ENCODE results near the gene PTPRK. TPM values are rescaled to one million over a fixed set of nuclear protein-coding genes. Genes with fewer than 3 reads are reported as not detected.

Gene PTPRK
- total RNA-seq, 2 experiments from 2014 or later, result 1.7 to 2.5 TPM

DNA sequence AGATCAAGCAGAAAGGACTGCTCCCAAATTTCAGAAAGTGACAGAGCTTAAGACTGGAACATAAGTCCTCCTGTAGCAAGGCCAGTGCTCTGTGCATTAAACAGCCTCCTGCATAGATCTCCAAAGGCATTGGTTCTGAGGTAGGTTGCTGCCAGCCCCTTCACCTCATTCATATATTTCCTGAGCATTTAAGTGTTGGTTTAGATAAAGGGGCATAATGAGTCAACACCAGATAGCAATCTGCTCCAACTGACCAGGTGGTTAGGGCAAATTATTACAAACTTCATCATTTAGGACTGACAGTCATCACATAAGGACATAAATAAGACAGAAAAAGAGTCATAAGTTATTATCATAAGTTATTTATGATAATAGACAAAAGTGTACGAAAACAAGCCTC, 10.7 kb downstream of the PTPRK start:
- ChIA-PET CTCF (no interaction called here), POLR2A (no interaction called here)
- no peaks in the 10 kb centered on the region for H3K36me3 Mint-ChIP-seq (ENCODE audit: low read depth)
- H3K4me3 Mint-ChIP-seq, result no peak overlapping the region
- no peak for DNase-seq
- H3K27me3 Mint-ChIP-seq, result no peaks in the 10 kb centered on the region
- no peaks in the 10 kb centered on the region for H3K4me1 Mint-ChIP-seq
- no peak overlapping the region for H3K27ac Mint-ChIP-seq
- no peaks in the 10 kb centered on the region for H3K9me3 Mint-ChIP-seq

GRCh38 chr6:128508588-128509296, 11.7 kb downstream of the PTPRK start:
- Mint-ChIP-seq H3K4me1 (no peaks in the 10 kb centered on the region), H3K36me3 (ENCODE audit: low read depth) (no peaks in the 10 kb centered on the region), H3K27me3 (no peaks in the 10 kb centered on the region), H3K9me3 (no peaks in the 10 kb centered on the region), H3K4me3 (no peak overlapping the region), H3K27ac (no peak overlapping the region)
- ChIA-PET POLR2A (no interaction called here), CTCF (no interaction called here)
- no peak for DNase-seq

DNA sequence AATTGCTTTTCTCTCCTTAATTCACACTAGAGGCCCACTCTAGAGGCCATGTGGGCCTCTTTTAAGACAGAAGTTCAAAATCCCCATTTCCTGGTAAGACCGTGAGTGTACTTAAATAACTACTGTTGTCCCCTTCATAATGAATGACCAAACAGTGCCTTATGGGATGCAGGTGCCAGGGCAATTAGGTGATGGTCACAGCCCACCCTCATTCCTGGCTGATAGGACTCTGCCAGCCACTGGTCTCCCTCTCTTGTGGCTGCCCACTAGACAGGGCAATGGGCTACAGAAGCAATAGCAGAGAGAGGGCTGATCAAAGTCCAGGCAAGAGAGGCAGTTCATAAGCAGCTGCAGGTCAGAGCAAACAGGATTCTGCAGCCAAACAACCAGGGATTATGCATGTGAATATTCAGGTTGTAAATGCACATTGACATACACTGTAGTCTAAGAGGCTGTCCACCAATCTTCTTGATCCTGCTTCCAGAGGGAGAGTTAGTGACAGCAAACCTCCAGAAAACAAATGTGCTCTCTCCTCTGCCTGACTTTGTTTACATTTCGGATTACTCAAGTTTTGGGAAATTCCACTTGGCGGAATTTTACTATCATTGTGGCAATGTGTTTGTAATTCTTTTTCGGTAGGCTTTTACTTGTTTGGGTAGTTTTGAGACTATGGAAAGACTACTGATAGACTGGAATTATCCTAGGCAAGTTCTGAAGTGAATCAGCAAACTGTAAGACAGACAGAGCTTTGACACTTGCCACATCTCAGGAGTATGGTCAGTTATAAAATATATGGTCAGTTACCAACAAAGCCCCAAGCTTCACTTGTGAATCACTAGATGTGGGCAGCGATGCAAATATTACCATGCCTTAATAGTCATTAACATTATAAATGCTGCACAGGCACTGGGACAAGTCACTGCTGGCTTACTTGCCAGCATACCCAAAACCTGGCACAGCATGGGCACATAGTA, 12.8 kb downstream of the PTPRK start:
- Mint-ChIP-seq H3K4me3 (no peak overlapping the region), H3K4me1 (no peaks in the 10 kb centered on the region), H3K27ac (no peak overlapping the region), H3K27me3 (no peaks in the 10 kb centered on the region), H3K9me3 (no peaks in the 10 kb centered on the region), H3K36me3 (ENCODE audit: low read depth) (no peaks in the 10 kb centered on the region)
- POLR2A ChIA-PET, result interaction anchor here (0.5 kb wide), 1 partner anchor 15 kb away, joined by 3 read pairs; no protein-coding TSS in a partner anchor
- CTCF ChIA-PET, result no interaction called here
- DNase-seq, result no peak

GRCh38 chr6:128505603-128506002, 14.8 kb downstream of the PTPRK start:
- Mint-ChIP-seq H3K4me1 (no peaks in the 10 kb centered on the region), H3K36me3 (ENCODE audit: low read depth) (no peaks in the 10 kb centered on the region), H3K27ac (no peak overlapping the region), H3K9me3 (no peaks in the 10 kb centered on the region), H3K27me3 (no peaks in the 10 kb centered on the region), H3K4me3 (no peak overlapping the region)
- CTCF ChIA-PET, result interaction anchor here (0.8 to 0.9 kb wide), 2 partner anchors 15 to 24 kb away, joined by 3 read pairs; partner anchors contain the start of gene PTPRK
- POLR2A ChIA-PET, result no interaction called here
- no peak for DNase-seq

DNA sequence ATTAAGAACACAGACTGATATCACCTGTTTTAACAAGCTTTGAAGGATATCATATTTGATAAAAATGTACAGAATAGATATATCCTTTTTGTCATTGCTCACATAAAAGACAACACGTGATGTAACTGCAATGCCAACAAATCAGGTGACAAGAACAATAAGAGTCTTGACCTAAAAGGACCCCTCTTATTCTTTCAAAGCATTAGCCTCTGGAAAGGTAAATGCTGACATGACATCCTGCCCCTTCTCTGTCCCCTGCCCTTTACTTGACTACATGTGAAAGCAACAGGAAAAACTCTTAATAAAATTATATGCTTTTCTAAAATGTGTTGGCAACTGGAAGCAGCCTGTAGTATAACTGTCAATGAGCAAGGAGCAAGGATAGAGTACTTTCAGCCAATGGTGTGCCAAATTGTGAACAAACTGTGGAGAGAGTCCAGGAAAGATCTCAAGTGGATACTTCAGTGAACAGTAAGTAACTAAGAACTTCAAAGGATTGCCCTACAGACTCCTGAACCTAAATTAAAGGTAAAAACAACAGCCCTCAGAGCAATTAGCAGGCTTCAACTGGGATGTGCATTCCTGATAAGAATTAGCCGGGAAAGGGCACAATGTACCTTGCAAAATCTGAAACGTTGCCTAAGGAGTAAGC, 16.3 kb downstream of the PTPRK start:
- no peak overlapping the region for H3K27ac Mint-ChIP-seq
- H3K4me1 Mint-ChIP-seq, result no peaks in the 10 kb centered on the region
- no peaks in the 10 kb centered on the region for H3K9me3 Mint-ChIP-seq
- no peak for DNase-seq
- H3K4me3 Mint-ChIP-seq, result no peak overlapping the region
- ChIA-PET CTCF (interaction anchor here (0.7 kb wide), 1 partner anchor 390 kb away, joined by 3 read pairs; no protein-coding TSS in a partner anchor), POLR2A (no interaction called here)
- H3K36me3 Mint-ChIP-seq (ENCODE audit: low read depth), result no peaks in the 10 kb centered on the region
- no peaks in the 10 kb centered on the region for H3K27me3 Mint-ChIP-seq

- Mint-ChIP-seq H3K4me3 (no peak overlapping the region), H3K27ac (no peak overlapping the region), H3K9me3 (no peaks in the 10 kb centered on the region), H3K27me3 (no peaks in the 10 kb centered on the region), H3K36me3 (ENCODE audit: low read depth) (no peaks in the 10 kb centered on the region), H3K4me1 (no peaks in the 10 kb centered on the region)
- CTCF ChIA-PET, result no interaction called here
- POLR2A ChIA-PET, result no interaction called here
- no peak for DNase-seq
Observed at GRCh38 chr6:128500749-128501600, 19.4 kb downstream of the PTPRK start.

- H3K36me3 Mint-ChIP-seq (ENCODE audit: low read depth), result no peaks in the 10 kb centered on the region
Observed at GRCh38 chr6:128500014-128500413, 20.4 kb downstream of the PTPRK start.

DNA sequence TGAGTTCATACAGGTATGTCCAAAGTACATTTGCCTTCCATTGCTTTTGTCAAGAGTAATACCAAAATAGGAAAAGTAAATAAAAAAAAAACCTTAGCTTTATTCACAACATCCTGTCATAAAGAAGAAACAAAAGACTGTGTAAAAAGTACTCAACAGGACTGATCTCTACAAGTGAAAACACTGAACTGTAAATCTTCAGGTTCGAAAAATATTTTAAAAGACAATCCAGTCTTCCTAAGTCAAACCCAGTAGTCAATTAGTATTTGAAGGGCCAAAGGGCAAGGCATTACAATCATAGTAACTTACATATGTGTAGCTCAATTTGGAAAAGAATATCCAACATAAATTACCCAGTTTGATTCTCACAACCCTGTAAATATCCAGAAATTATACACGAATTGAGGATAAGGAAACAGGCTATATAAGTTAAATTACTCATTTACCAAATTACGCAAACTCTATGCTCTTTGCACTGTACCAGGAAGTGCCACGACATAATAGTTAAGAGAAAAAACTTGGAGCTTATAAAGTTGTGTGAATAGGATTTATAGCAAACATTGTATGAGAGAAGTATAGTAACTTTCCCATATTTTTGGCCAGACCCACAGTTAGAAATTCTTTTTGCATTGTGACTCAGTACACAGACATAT, 21.2 kb downstream of the PTPRK start:
- Mint-ChIP-seq H3K36me3 (ENCODE audit: low read depth) (no peaks in the 10 kb centered on the region), H3K4me3 (no peak overlapping the region), H3K27ac (no peak overlapping the region), H3K27me3 (no peaks in the 10 kb centered on the region), H3K4me1 (no peaks in the 10 kb centered on the region), H3K9me3 (no peaks in the 10 kb centered on the region)
- POLR2A ChIA-PET, result no interaction called here
- no peak for DNase-seq
- CTCF ChIA-PET, result interaction anchor here (0.5 to 0.7 kb wide), 2 partner anchors 72 to 86 kb away, joined by 3 read pairs; no protein-coding TSS in a partner anchor

More at GRCh38 chr6:128500014-128500413, 20.4 kb downstream of the PTPRK start:
- POLR2A ChIA-PET, result no interaction called here
- Mint-ChIP-seq H3K27ac (no peak overlapping the region), H3K4me1 (no peaks in the 10 kb centered on the region), H3K27me3 (no peaks in the 10 kb centered on the region), H3K9me3 (no peaks in the 10 kb centered on the region), H3K4me3 (no peak overlapping the region)
- DNase-seq, result no peak
- CTCF ChIA-PET, result interaction anchor here (0.5 kb wide), 1 partner anchor 72 kb away, joined by 3 read pairs; no protein-coding TSS in a partner anchor

- Mint-ChIP-seq H3K27ac (no peak overlapping the region), H3K4me1 (peaks cover 3% of the 10 kb centered on the region), H3K9me3 (no peaks in the 10 kb centered on the region), H3K4me3 (no peak overlapping the region), H3K27me3 (no peaks in the 10 kb centered on the region), H3K36me3 (ENCODE audit: low read depth) (no peaks in the 10 kb centered on the region)
- DNase-seq, result no peak
- ChIA-PET CTCF (interaction anchor here (1.1 kb wide), 1 partner anchor 11 kb away, joined by 7 read pairs; no protein-coding TSS in a partner anchor), POLR2A (no interaction called here)
Observed at GRCh38 chr6:128498234-128498633, 22.2 kb downstream of the PTPRK start.

GRCh38 chr6:128495536-128496333, 24.7 kb downstream of the PTPRK start:
- no peak for DNase-seq
- H3K36me3 Mint-ChIP-seq (ENCODE audit: low read depth), result no peaks in the 10 kb centered on the region
- ChIA-PET CTCF (interaction anchor here (1.0 kb wide), 1 partner anchor 24 kb away, joined by 3 read pairs; no protein-coding TSS in a partner anchor), POLR2A (no interaction called here)
- no peaks in the 10 kb centered on the region for H3K9me3 Mint-ChIP-seq
- no peak overlapping the region for H3K27ac Mint-ChIP-seq
- H3K4me1 Mint-ChIP-seq, result peaks cover 13% of the 10 kb centered on the region
- no peaks in the 10 kb centered on the region for H3K27me3 Mint-ChIP-seq
- no peak overlapping the region for H3K4me3 Mint-ChIP-seq

DNA sequence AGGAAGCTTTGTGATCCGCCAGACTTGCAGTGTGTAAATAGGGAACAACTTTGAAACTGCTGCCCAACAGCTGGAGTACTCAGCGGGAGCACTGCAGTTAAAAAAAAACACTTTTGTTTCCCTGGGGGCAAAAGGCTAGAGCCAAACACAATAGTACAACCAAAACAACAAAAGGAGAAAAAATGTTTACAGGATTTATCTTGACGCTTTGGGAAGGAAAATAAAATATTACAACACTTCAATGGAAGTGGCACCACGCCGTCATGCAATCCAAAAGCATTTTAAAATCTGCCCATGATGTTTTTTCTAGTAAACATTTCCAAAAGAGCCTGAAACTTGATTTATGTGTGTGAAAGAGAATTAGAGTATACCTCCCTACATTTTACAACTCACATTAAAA, 26.0 kb downstream of the PTPRK start:
- Mint-ChIP-seq H3K27ac (no peak overlapping the region), H3K36me3 (ENCODE audit: low read depth) (no peaks in the 10 kb centered on the region), H3K27me3 (no peaks in the 10 kb centered on the region), H3K9me3 (no peaks in the 10 kb centered on the region), H3K4me1 (peaks cover 13% of the 10 kb centered on the region), H3K4me3 (no peak overlapping the region)
- ChIA-PET POLR2A (no interaction called here), CTCF (interaction anchor here (0.6 to 0.9 kb wide), 2 partner anchors 93 to 357 kb away, joined by 3 to 5 read pairs; no protein-coding TSS in a partner anchor)
- DNase-seq, result no peak

Measured in activated CD4-positive, alpha-beta T cell treated with anti-CD3 and anti-CD28 coated beads, Interleukin-2, amount 10 ng/mL, durations not matched to agents 7 days and 5 days (primary cell).